ENCODE data around the gene KCNJ9.

KCNJ9 gene

GRCh38 chr1:160081261-160081936 lies at the start of gene KCNJ9:
TSS of gene KCNJ9 (plus strand) at chr1:160081538. CDS start at chr1:160084031, 2,493 bp downstream.
- Histone ChIP-seq H3K4me3 (ENCODE audit: low read length, poor library complexity, severe bottlenecking) (no peak within 1 kb of the TSS), H3K9me2 (replicated peaks; ENCODE audit: low read depth, low read length) (no peaks in the 10 kb centered on the region), H3K4me2 (ENCODE audit: low read depth, low read length, poor library complexity, severe bottlenecking) (no peak within 1 kb of the TSS), H2AFZ (ENCODE audit: low read length) (no peak within 1 kb of the TSS), H3K79me2 (ENCODE audit: insufficient read depth, low read length) (no peaks in the 10 kb centered on the region), H3K9me3 (ENCODE audit: insufficient read depth, low read depth, low read length) (no peaks in the 10 kb centered on the region), H3K4me1 (ENCODE audit: insufficient read depth, low read length, poor library complexity, severe bottlenecking) (no peaks in the 10 kb centered on the region), H4K20me1 (ENCODE audit: insufficient read depth, low read length, poor library complexity, severe bottlenecking) (no peaks in the 10 kb centered on the region), H3K27me3 (ENCODE audit: insufficient read depth, low read length, poor library complexity, severe bottlenecking) (no peaks in the 10 kb centered on the region), H3K36me3 (ENCODE audit: insufficient read depth, low read length) (no peaks in the 10 kb centered on the region), H3F3A (ENCODE audit: low read depth) (no peaks in the 10 kb centered on the region), H3K9ac (ENCODE audit: low read depth, low read length, poor library complexity, severe bottlenecking) (no peak within 1 kb of the TSS)
- TF ChIP-seq, protein P1, sequence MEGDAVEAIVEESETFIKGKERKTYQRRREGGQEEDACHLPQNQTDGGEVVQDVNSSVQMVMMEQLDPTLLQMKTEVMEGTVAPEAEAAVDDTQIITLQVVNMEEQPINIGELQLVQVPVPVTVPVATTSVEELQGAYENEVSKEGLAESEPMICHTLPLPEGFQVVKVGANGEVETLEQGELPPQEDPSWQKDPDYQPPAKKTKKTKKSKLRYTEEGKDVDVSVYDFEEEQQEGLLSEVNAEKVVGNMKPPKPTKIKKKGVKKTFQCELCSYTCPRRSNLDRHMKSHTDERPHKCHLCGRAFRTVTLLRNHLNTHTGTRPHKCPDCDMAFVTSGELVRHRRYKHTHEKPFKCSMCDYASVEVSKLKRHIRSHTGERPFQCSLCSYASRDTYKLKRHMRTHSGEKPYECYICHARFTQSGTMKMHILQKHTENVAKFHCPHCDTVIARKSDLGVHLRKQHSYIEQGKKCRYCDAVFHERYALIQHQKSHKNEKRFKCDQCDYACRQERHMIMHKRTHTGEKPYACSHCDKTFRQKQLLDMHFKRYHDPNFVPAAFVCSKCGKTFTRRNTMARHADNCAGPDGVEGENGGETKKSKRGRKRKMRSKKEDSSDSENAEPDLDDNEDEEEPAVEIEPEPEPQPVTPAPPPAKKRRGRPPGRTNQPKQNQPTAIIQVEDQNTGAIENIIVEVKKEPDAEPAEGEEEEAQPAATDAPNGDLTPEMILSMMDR (conservative IDR thresholded peaks at IDR 0.05; ENCODE audit: low read length), result no peak
- no peak for TF ChIP-seq EZH2phosphoT487 (IDR thresholded peaks at IDR 0.05; ENCODE audit: borderline replicate concordance)

DNA sequence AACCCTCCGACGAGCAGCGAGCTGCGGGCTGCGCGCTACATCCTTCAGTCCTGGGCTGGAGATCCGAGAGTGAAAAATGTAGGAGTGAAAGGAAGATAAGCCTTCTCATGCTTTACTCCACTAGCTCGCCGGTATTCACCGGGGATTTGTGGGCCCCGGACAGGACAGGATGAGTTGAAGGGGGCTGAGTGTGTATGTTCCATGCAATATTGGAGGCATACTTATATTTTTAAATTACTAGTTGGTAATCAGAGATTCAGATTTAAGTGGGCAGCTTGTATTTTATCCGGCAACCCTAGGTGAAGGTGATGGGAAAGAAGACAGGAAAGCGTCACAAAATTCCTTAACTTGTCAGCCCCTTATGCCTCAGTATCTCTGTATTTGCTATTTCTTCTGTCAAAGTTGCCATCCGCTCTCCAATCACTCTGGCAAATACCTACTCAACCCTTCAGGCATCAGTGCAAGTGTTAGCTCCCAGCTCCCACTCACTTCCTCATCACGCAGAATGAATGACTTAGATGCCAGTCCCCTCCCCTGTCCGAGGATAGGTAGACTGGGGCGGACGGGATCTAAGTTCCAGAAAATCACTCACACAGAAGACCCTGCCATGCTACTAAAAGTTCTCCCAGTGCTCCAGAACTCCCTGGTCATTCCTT lies 49.0 kb upstream of the KCNJ9 start:
- Histone ChIP-seq H3K4me1 (ENCODE audit: insufficient read depth, low read length, poor library complexity, severe bottlenecking) (peaks cover 34% of the 10 kb centered on the region), H3K36me3 (ENCODE audit: insufficient read depth, low read length) (no peaks in the 10 kb centered on the region), H3K4me2 (ENCODE audit: low read depth, low read length, poor library complexity, severe bottlenecking) (peak overlapping the region; percentile 84), H3K27me3 (ENCODE audit: insufficient read depth, low read length, poor library complexity, severe bottlenecking) (no peaks in the 10 kb centered on the region), H2AFZ (ENCODE audit: low read length) (peak overlapping the region; percentile 83), H3F3A (ENCODE audit: low read depth) (no peaks in the 10 kb centered on the region), H3K9me3 (ENCODE audit: insufficient read depth, low read depth, low read length) (no peaks in the 10 kb centered on the region), H3K9ac (ENCODE audit: low read depth, low read length, poor library complexity, severe bottlenecking) (peak overlapping the region; percentile 82), H4K20me1 (ENCODE audit: insufficient read depth, low read length, poor library complexity, severe bottlenecking) (peaks cover 14% of the 10 kb centered on the region), H3K9me2 (replicated peaks; ENCODE audit: low read depth, low read length) (no peaks in the 10 kb centered on the region), H3K79me2 (ENCODE audit: insufficient read depth, low read length) (peaks cover 31% of the 10 kb centered on the region), H3K4me3 (ENCODE audit: low read length, poor library complexity, severe bottlenecking) (peak overlapping the region; percentile 82)
- TF ChIP-seq EZH2phosphoT487 (IDR thresholded peaks at IDR 0.05; ENCODE audit: borderline replicate concordance), result no peak
- TF ChIP-seq, protein P1 (conservative IDR thresholded peaks at IDR 0.05; ENCODE audit: low read length), result no peak

GRCh38 chr1:160040476-160040875 lies 40.9 kb upstream of the KCNJ9 start:
- Histone ChIP-seq H3K27me3 (ENCODE audit: insufficient read depth, low read length, poor library complexity, severe bottlenecking) (peaks cover 4% of the 10 kb centered on the region), H3K4me3 (ENCODE audit: low read length, poor library complexity, severe bottlenecking) (no peak overlapping the region)
- no peak for TF ChIP-seq EZH2phosphoT487 (IDR thresholded peaks at IDR 0.05; ENCODE audit: borderline replicate concordance)

More at GRCh38 chr1:160040476-160040875, 40.9 kb upstream of the KCNJ9 start:
- Histone ChIP-seq H3K9me3 (ENCODE audit: insufficient read depth, low read depth, low read length) (no peaks in the 10 kb centered on the region), H3K4me2 (ENCODE audit: low read depth, low read length, poor library complexity, severe bottlenecking) (no peak overlapping the region), H3K36me3 (ENCODE audit: insufficient read depth, low read length) (no peaks in the 10 kb centered on the region), H3K9ac (ENCODE audit: low read depth, low read length, poor library complexity, severe bottlenecking) (no peak overlapping the region), H3F3A (ENCODE audit: low read depth) (no peaks in the 10 kb centered on the region), H3K4me1 (ENCODE audit: insufficient read depth, low read length, poor library complexity, severe bottlenecking) (no peaks in the 10 kb centered on the region), H4K20me1 (ENCODE audit: insufficient read depth, low read length, poor library complexity, severe bottlenecking) (no peaks in the 10 kb centered on the region), H2AFZ (ENCODE audit: low read length) (no peak overlapping the region), H3K79me2 (ENCODE audit: insufficient read depth, low read length) (no peaks in the 10 kb centered on the region), H3K9me2 (replicated peaks; ENCODE audit: low read depth, low read length) (no peaks in the 10 kb centered on the region)
